LNCAP (cell line): ENCODE data around the gene CST9L.

ENCODE experiments used
- CTCF ChIP-seq: fragments of 450-650 bp; IDR thresholded peaks from 2 replicates; pipeline ENCODE4 v1.5.1; 2017; ENCODE audit warnings: mild to moderate bottlenecking

The CST9L gene

GRCh38 chr20:23530937-23531567 lies 37.2 kb downstream of the CST9L start:
- TF ChIP-seq CTCF: no peak

GRCh38 chr20:23528867-23529431 lies 39.3 kb downstream of the CST9L start:
- TF ChIP-seq CTCF: no peak

GRCh38 chr20:23526850-23527249 lies 41.4 kb downstream of the CST9L start:
- no peak for TF ChIP-seq CTCF

GRCh38 chr20:23524146-23524545 lies 44.1 kb downstream of the CST9L start:
- no peak for TF ChIP-seq CTCF

- no peak for TF ChIP-seq CTCF
Observed at GRCh38 chr20:23520185-23520584, 48.1 kb downstream of the CST9L start.

- no peak for TF ChIP-seq CTCF
Observed at GRCh38 chr20:23519556-23519955, 48.7 kb downstream of the CST9L start.

GRCh38 chr20:23517719-23518118 lies 50.6 kb downstream of the CST9L start:
- TF ChIP-seq CTCF: no peak
